GM12872 (cell line): ENCODE measurements around the gene CLPX.

Source experiments
- CTCF ChIP-seq: IDR thresholded peaks from 3 replicates; pipeline ENCODE4 v1.5.1; 2011; ENCODE audit warnings: low read depth, mild to moderate bottlenecking, low read length, moderate library complexity; ENCODE audit not compliant: insufficient read depth

The CLPX gene

GRCh38 chr15:65154720-65155119 is 30.4 kb downstream of the CLPX start:
- TF ChIP-seq CTCF: no peak

- no peak for TF ChIP-seq CTCF
Observed at GRCh38 chr15:65147902-65148301, 37.2 kb downstream of the CLPX start.

GRCh38 chr15:65146438-65146837 is 38.7 kb downstream of the CLPX start:
- TF ChIP-seq CTCF: no peak

- no peak for TF ChIP-seq CTCF
Observed at GRCh38 chr15:65134538-65134937, 50.6 kb downstream of the CLPX start.

GRCh38 chr15:65133548-65134200 is 51.5 kb downstream of the CLPX start, which contains the start of gene PDCD7:
Gene PDCD7 (minus strand): TSS chr15:65133808. CDS start chr15:65133781, 27 bp downstream.
- TF ChIP-seq CTCF: no peak

GRCh38 chr15:65132878-65133547 is 52.1 kb downstream of the CLPX start:
- no peak for TF ChIP-seq CTCF

- TF ChIP-seq CTCF: no peak
Observed at GRCh38 chr15:65130941-65131340, 54.2 kb downstream of the CLPX start.
